ENCODE results near the gene PSD.

DNA sequence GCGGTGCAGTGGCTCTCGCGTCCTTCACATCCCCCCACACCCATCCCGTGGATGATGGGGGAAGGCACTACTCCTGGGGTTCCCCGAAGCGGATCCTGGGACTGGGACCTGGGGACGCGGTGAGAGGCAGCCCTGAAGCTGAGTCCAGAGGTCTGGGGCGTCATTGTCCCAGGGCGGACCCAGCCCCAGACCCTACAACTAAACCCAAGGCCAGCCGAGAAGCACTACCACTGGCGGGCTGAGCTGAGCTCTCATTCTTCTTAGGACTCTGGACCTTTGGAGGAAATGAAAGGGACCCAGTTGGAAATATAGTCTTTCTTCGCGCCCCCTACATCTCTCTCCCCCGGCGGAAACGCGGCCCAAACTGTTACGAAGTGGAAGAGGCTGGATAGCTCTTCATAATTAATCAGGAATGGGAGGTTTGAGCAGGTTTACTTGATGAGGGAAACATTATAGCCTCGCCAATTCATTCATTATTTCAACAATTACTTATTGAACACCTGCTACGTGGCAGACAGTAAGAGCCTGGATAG is 1.7 kb upstream of the PSD start:
- TF ChIP-seq, protein P1, sequence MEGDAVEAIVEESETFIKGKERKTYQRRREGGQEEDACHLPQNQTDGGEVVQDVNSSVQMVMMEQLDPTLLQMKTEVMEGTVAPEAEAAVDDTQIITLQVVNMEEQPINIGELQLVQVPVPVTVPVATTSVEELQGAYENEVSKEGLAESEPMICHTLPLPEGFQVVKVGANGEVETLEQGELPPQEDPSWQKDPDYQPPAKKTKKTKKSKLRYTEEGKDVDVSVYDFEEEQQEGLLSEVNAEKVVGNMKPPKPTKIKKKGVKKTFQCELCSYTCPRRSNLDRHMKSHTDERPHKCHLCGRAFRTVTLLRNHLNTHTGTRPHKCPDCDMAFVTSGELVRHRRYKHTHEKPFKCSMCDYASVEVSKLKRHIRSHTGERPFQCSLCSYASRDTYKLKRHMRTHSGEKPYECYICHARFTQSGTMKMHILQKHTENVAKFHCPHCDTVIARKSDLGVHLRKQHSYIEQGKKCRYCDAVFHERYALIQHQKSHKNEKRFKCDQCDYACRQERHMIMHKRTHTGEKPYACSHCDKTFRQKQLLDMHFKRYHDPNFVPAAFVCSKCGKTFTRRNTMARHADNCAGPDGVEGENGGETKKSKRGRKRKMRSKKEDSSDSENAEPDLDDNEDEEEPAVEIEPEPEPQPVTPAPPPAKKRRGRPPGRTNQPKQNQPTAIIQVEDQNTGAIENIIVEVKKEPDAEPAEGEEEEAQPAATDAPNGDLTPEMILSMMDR (conservative IDR thresholded peaks at IDR 0.05; ENCODE audit: low read length): no peak
- no peak for TF ChIP-seq EZH2phosphoT487 (IDR thresholded peaks at IDR 0.05; ENCODE audit: borderline replicate concordance)
